Endodermal cell (in vitro differentiated cells): ENCODE data around the gene DUOX1. TPM values are rescaled to one million over a fixed set of nuclear protein-coding genes. Genes with fewer than 3 reads are reported as not detected.

ENCODE experiments used
- DNase-seq: peaks from one replicate; pipeline ENCODE4 v3.0.0-alpha.2; 2017
- H3K27ac ChIP-seq: 2 replicates; pipeline ENCODE4 v1.5.1; 2013; ENCODE audit warnings: mild to moderate bottlenecking, low read depth, low read length, moderate library complexity
- H3K27me3 ChIP-seq: 2 replicates; pipeline ENCODE4 v1.6.1; 2013; ENCODE audit warnings: mild to moderate bottlenecking, low read length, moderate library complexity; ENCODE audit not compliant: insufficient read depth, control insufficient read depth, poor library complexity, severe bottlenecking
- H3K36me3 ChIP-seq: 2 replicates; pipeline ENCODE4 v1.7.0; 2013; ENCODE audit warnings: mild to moderate bottlenecking, low read length, moderate library complexity; ENCODE audit not compliant: control insufficient read depth, insufficient read depth
- H3K4me1 ChIP-seq: one replicate; pipeline ENCODE4 v1.7.0; 2013; ENCODE audit warnings: low read length; ENCODE audit not compliant: control insufficient read depth, insufficient read depth
- H3K4me3 ChIP-seq: 2 replicates; pipeline ENCODE4 v1.5.1; 2013; ENCODE audit warnings: mild to moderate bottlenecking, low read length, moderate library complexity
- H3K9ac ChIP-seq: 2 replicates; pipeline ENCODE4 v1.6.1; 2013; ENCODE audit warnings: mild to moderate bottlenecking, low read length, moderate library complexity; ENCODE audit not compliant: poor library complexity, severe bottlenecking; ENCODE audit errors: extremely low read depth
- H3K9me3 ChIP-seq: 2 replicates; pipeline ENCODE4 v1.6.1; 2013; ENCODE audit warnings: mild to moderate bottlenecking, low read length, moderate library complexity; ENCODE audit not compliant: control insufficient read depth
- H3K27ac Mint-ChIP-seq: 2 replicates; pipeline ENCODE4 v1.8.0; 2020; ENCODE audit warnings: mixed read lengths
- H3K27me3 Mint-ChIP-seq: 2 replicates; pipeline ENCODE4 v1.8.0; 2021; ENCODE audit warnings: mild to moderate bottlenecking, mixed read lengths; ENCODE audit not compliant: insufficient read depth
- H3K36me3 Mint-ChIP-seq: 2 replicates; pipeline ENCODE4 v1.8.0; 2020; ENCODE audit warnings: low read depth, mixed read lengths
- H3K4me1 Mint-ChIP-seq: 2 replicates; pipeline ENCODE4 v1.8.0; 2020; ENCODE audit warnings: mixed read lengths
- H3K4me3 Mint-ChIP-seq: 2 replicates; pipeline ENCODE4 v1.8.0; 2020; ENCODE audit warnings: mild to moderate bottlenecking, moderate library complexity, mixed read lengths
- H3K9me3 Mint-ChIP-seq: 2 replicates; pipeline ENCODE4 v1.8.0; 2020; ENCODE audit warnings: mild to moderate bottlenecking, mixed read lengths
- WGBS, 2 experiments: methylation state at CpG; one replicate each; pipeline versions ENCODE4 v1.1.5 to v1.1.7; 2013; ENCODE audit warnings: missing lambda C conversion rate in 2 of 2, mixed read lengths in 1 of 2; ENCODE audit not compliant: insufficient coverage in 1 of 2, insufficient read length in 1 of 2; 5-methylcytosine and 5-hydroxymethylcytosine counted together
- total RNA-seq, 2 donors: library from RNA; stranded (reverse); fragmentation: NEBNext Ultra II Directional in 1 of 2; extraction: Animal tissue kit (Norgen Biotek cat#: 25700) in 1 of 2; gene quantifications; 2 replicates in 1 of 2; 3 replicates in 1 of 2; pipeline ENCODE4 v1.2.1, GENCODE V29; 2021
- TF ChIP-seq, protein P1 (sequence below): fragments of 200-600 bp; sonication (generic); conservative IDR thresholded peaks from 2 replicates; pipeline ENCODE4 v1.5.0; 2021; ENCODE audit warnings: antibody characterized with exemption, mild to moderate bottlenecking

DUOX1 gene
- total RNA-seq, 2 donors from 2014 or later, result 1.2 to 1.9 TPM

DNA sequence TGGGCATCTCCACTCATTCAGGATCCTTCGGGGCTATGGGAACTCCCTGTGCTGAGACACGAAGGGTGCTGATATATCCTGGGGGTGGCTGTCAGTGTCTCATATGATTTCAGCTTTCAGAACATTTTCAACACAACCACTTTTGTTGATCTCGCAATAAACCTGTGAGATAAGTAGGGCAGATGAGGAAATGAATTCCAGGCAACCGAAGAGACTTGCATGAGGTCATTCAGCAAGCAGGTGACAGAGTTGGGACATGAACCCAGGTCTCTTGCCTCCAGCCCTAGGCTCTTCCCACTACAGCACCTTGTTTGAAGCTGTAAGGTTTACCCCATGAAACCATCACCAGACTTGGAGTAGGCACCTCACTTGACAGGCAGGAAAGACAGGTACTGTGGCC lies 16.6 kb downstream of the DUOX1 start:
- H3K27me3 Mint-ChIP-seq, result peaks cover 27% of the 10 kb centered on the region
- no peak overlapping the region for H3K27ac ChIP-seq
- H3K4me1 ChIP-seq, result peaks cover 2% of the 10 kb centered on the region
- H3K9me3 Mint-ChIP-seq, result no peaks in the 10 kb centered on the region
- no peak overlapping the region for H3K4me3 ChIP-seq
- no peak overlapping the region for H3K4me3 Mint-ChIP-seq
- WGBS, 2 experiments, result 92 to 98% methylated on average over 4 of the region's 4 CpGs
- H3K9me3 ChIP-seq, result no peaks in the 10 kb centered on the region
- H3K9ac ChIP-seq, result no peak overlapping the region
- H3K27me3 ChIP-seq, result no peaks in the 10 kb centered on the region
- no peak overlapping the region for H3K27ac Mint-ChIP-seq
- no peaks in the 10 kb centered on the region for H3K36me3 Mint-ChIP-seq
- H3K4me1 Mint-ChIP-seq, result peaks cover 7% of the 10 kb centered on the region
- H3K36me3 ChIP-seq, result no peaks in the 10 kb centered on the region
- TF ChIP-seq, protein P1, sequence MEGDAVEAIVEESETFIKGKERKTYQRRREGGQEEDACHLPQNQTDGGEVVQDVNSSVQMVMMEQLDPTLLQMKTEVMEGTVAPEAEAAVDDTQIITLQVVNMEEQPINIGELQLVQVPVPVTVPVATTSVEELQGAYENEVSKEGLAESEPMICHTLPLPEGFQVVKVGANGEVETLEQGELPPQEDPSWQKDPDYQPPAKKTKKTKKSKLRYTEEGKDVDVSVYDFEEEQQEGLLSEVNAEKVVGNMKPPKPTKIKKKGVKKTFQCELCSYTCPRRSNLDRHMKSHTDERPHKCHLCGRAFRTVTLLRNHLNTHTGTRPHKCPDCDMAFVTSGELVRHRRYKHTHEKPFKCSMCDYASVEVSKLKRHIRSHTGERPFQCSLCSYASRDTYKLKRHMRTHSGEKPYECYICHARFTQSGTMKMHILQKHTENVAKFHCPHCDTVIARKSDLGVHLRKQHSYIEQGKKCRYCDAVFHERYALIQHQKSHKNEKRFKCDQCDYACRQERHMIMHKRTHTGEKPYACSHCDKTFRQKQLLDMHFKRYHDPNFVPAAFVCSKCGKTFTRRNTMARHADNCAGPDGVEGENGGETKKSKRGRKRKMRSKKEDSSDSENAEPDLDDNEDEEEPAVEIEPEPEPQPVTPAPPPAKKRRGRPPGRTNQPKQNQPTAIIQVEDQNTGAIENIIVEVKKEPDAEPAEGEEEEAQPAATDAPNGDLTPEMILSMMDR, result no peak
- DNase-seq, result no peak

DNA sequence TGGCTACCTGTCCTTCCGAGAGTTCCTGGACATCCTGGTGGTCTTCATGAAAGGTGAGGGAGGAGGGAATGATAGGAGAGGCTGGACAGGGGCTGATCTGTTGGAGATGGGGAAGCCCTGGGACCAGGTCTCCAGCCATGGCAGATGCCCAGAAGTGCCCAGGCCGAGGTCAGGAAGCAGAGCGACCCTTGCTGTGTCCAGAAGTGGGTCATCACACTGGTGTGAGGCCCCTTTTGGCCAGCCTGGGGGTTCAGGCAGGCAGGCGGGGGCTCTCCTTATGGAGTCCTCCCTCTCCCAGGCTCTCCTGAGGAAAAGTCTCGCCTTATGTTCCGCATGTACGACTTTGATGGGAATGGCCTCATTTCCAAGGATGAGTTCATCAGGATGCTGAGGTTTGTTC lies 17.8 kb downstream of the DUOX1 start:
- no peak overlapping the region for H3K4me3 Mint-ChIP-seq
- TF ChIP-seq, protein P1, result no peak
- Histone ChIP-seq H3K36me3 (no peaks in the 10 kb centered on the region), H3K9ac (no peak overlapping the region), H3K27ac (no peak overlapping the region), H3K9me3 (no peaks in the 10 kb centered on the region), H3K4me3 (no peak overlapping the region), H3K4me1 (peaks cover 2% of the 10 kb centered on the region), H3K27me3 (no peaks in the 10 kb centered on the region)
- peaks cover 31% of the 10 kb centered on the region for H3K27me3 Mint-ChIP-seq
- peaks cover 3% of the 10 kb centered on the region for H3K36me3 Mint-ChIP-seq
- peaks cover 7% of the 10 kb centered on the region for H3K4me1 Mint-ChIP-seq
- no peaks in the 10 kb centered on the region for H3K9me3 Mint-ChIP-seq
- no peak overlapping the region for H3K27ac Mint-ChIP-seq
- no peak for DNase-seq
- 90 to 91% methylated on average over 4 to 7 of the region's 7 CpGs for WGBS, 2 experiments

DNA sequence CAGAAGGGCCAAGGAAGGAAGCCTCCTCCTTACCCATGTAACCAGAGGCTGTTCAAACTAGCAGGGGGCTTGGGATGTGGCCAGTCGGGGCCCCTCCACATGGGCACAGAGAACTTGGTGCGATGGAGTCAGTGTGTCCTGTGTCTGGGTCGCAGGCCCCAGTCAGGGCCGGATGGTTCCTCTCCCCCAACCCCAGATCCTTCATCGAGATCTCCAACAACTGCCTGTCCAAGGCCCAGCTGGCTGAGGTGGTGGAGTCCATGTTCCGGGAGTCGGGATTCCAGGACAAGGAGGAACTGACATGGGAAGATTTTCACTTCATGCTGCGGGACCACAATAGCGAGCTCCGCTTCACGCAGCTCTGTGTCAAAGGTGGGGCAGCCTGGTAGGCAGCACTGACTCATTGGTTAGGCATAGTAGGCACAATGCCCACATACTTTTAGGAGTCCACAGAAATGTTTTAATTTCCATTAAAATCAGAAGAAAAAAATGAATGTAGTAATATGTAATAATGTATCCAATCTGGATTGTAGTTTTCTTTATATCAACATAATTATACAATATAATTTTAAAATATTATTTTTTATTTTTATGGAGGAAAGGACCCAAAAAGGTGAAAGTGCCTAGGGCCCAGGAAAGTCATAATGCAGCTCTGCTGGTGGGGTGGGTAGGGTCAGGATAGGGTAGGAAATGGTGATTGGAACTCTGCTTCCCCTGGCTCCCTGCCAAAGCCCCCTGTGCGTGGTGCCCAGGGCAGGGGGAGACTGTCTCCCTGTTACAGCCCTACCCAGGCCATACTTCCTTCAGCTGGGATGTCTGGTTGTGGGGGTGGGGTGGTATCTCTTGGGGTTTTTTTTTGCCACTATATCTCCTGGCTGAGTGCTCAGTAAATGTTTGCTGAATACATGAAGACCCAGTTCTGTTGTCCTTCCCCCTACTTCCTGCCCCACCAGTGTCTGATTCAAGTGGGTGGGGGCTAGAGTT lies 18.6 kb downstream of the DUOX1 start:
- Histone ChIP-seq H3K4me1 (peaks cover 2% of the 10 kb centered on the region), H3K27me3 (no peaks in the 10 kb centered on the region), H3K36me3 (no peaks in the 10 kb centered on the region), H3K27ac (no peak overlapping the region), H3K9me3 (no peaks in the 10 kb centered on the region), H3K4me3 (no peak overlapping the region), H3K9ac (no peak overlapping the region)
- TF ChIP-seq, protein P1, result no peak
- Mint-ChIP-seq H3K36me3 (peaks cover 3% of the 10 kb centered on the region), H3K27ac (no peak overlapping the region), H3K4me1 (peaks cover 7% of the 10 kb centered on the region), H3K27me3 (peaks cover 31% of the 10 kb centered on the region), H3K4me3 (no peak overlapping the region), H3K9me3 (no peaks in the 10 kb centered on the region)
- 95 to 98% methylated on average over 7 to 12 of the region's 12 CpGs for WGBS, 2 experiments
- DNase-seq, result no peak
